Measurements from ENCODE around the gene GLI2. TPM values are rescaled to one million over a fixed set of nuclear protein-coding genes. Genes with fewer than 3 reads are reported as not detected.

The GLI2 gene
- total RNA-seq, 1 experiment from 2014 or later = 3.4 TPM

DNA sequence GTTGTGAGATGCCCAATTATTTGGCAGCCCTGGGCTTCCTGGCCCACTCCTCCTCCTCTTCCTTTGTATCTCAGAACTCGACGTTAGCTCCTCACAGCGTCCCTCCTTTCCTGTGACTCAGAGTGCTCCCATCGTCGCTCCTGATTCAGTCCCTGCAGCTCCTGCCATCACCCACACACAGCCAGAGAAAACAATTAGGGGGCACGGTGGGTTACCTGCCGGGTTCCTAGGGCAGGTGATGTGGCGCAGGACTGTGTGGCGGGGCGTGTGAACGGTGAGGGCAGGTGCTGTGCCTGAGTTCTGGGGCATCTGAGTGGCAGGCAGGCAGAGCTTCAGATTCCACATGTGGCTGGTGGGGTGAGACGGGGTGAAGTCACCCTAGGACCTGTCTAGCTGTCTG, 42.6 kb downstream of the GLI2 start:
- Histone ChIP-seq H4K20me1 (ENCODE audit: insufficient read depth) (no peaks in the 10 kb centered on the region), H3K27me3 (ENCODE audit: insufficient read depth, low read length) (no peaks in the 10 kb centered on the region), H3K4me1 (ENCODE audit: control insufficient read depth in 1 of 2, insufficient read depth in 2 of 2, low read length in 2 of 2) (peaks cover 5 to 20% of the 10 kb centered on the region in 2 experiments), H2AFZ (ENCODE audit: low read depth, low read length, poor library complexity, severe bottlenecking) (no peak overlapping the region), H3K27ac (ENCODE audit: low read depth, low read length) (no peak overlapping the region), H3K9ac (ENCODE audit: low read length) (no peak overlapping the region), H3K4me2 (ENCODE audit: low read length) (no peak overlapping the region), H3K9me2 (ENCODE audit: insufficient read depth) (no peaks in the 10 kb centered on the region), H3K9me3 (ENCODE audit: control insufficient read depth in 1 of 2, insufficient read depth in 1 of 2, low read depth in 1 of 2, low read length in 2 of 2) (no peaks in the 10 kb centered on the region), H3K79me2 (ENCODE audit: insufficient read depth, low read length) (no peaks in the 10 kb centered on the region), H3K4me3 (replicated peaks in 1 of 2; ENCODE audit: low read depth in 1 of 2, low read length in 2 of 2) (no peak overlapping the region), H3K36me3 (ENCODE audit: control insufficient read depth in 1 of 2, insufficient read depth in 2 of 2, low read length in 2 of 2) (no peaks in the 10 kb centered on the region)
- no peak for TF ChIP-seq POLR2A (IDR thresholded peaks at IDR 0.05; ENCODE audit: borderline replicate concordance, extremely low read depth, insufficient read depth, insufficient read length)
- TF ChIP-seq EZH2 (IDR thresholded peaks at IDR 0.05) = no peak
- TF ChIP-seq SP1 (IDR thresholded peaks at IDR 0.05; ENCODE audit: low read depth) = no peak
- TF ChIP-seq RAD21 (IDR thresholded peaks at IDR 0.05; ENCODE audit: low read depth) = no peak
- no peak for TF ChIP-seq YY1 (IDR thresholded peaks at IDR 0.05; ENCODE audit: extremely low read depth, insufficient replicate concordance, low read depth, low read length)
- DNase-seq (ENCODE audit: low read depth, low spot score) (no peak), ATAC-seq (no peak)
- RAD21 ChIA-PET (ENCODE audit: low non-redundant PET in 1 of 2, low total read pairs in 2 of 2, uncharacterized antibody in 2 of 2, unreplicated experiment in 2 of 2) = no interaction called here
- intact Hi-C loops (cut with micrococcal nuclease) = no loop called here
- POLR2A ChIA-PET = no interaction called here
- no TSS peak for BruUV-seq (replicated peaks)
- CTCF ChIA-PET = no interaction called here

- RAD21 ChIA-PET (ENCODE audit: low non-redundant PET in 1 of 2, low total read pairs in 2 of 2, uncharacterized antibody in 2 of 2, unreplicated experiment in 2 of 2) = no interaction called here
- intact Hi-C loops (cut with micrococcal nuclease) = no loop called here
- Histone ChIP-seq H3K79me2 (ENCODE audit: insufficient read depth, low read length) (no peaks in the 10 kb centered on the region), H3K4me1 (ENCODE audit: control insufficient read depth in 1 of 2, insufficient read depth in 2 of 2, low read length in 2 of 2) (peaks cover 10 to 30% of the 10 kb centered on the region in 2 experiments), H3K9ac (ENCODE audit: low read length) (no peak overlapping the region), H3K36me3 (ENCODE audit: control insufficient read depth in 1 of 2, insufficient read depth in 2 of 2, low read length in 2 of 2) (no peaks in the 10 kb centered on the region), H3K27ac (ENCODE audit: low read depth, low read length) (no peak overlapping the region), H3K9me2 (ENCODE audit: insufficient read depth) (no peaks in the 10 kb centered on the region), H4K20me1 (ENCODE audit: insufficient read depth) (no peaks in the 10 kb centered on the region), H2AFZ (ENCODE audit: low read depth, low read length, poor library complexity, severe bottlenecking) (no peak overlapping the region), H3K9me3 (ENCODE audit: control insufficient read depth in 1 of 2, insufficient read depth in 1 of 2, low read depth in 1 of 2, low read length in 2 of 2) (no peaks in the 10 kb centered on the region), H3K27me3 (ENCODE audit: insufficient read depth, low read length) (no peaks in the 10 kb centered on the region), H3K4me3 (replicated peaks in 1 of 2; ENCODE audit: low read depth in 1 of 2, low read length in 2 of 2) (no peak overlapping the region), H3K4me2 (ENCODE audit: low read length) (0 out of 2 replicates have a peak overlapping the region, but pooled peaks have one; percentile 19)
- ATAC-seq (peak; percentile 51), DNase-seq (ENCODE audit: low read depth, low spot score) (no peak)
- POLR2A ChIA-PET = no interaction called here
- no TSS peak for BruUV-seq (replicated peaks)
- TF ChIP-seq ZFX (IDR thresholded peaks at IDR 0.05) (no peak), RAD21 (IDR thresholded peaks at IDR 0.05; ENCODE audit: low read depth) (no peak), SP1 (IDR thresholded peaks at IDR 0.05; ENCODE audit: low read depth) (no peak), MAX (IDR thresholded peaks at IDR 0.05) (no peak), ZNF274 (IDR thresholded peaks at IDR 0.05; ENCODE audit: low read depth, low read length) (no peak), EZH2 (IDR thresholded peaks at IDR 0.05) (no peak), CTCF (IDR thresholded peaks at IDR 0.05 in 2 of 3, conservative IDR thresholded peaks at IDR 0.05 in 1 of 3; ENCODE audit: borderline replicate concordance in 1 of 3, insufficient read depth in 1 of 3, low read depth in 2 of 3, low read length in 2 of 3) (no peak), SIN3A (IDR thresholded peaks at IDR 0.05; ENCODE audit: low read depth) (no peak), JUND (IDR thresholded peaks at IDR 0.05) (no peak), EGR1 (IDR thresholded peaks at IDR 0.05; ENCODE audit: low read depth) (no peak)
- TF ChIP-seq, protein P1, sequence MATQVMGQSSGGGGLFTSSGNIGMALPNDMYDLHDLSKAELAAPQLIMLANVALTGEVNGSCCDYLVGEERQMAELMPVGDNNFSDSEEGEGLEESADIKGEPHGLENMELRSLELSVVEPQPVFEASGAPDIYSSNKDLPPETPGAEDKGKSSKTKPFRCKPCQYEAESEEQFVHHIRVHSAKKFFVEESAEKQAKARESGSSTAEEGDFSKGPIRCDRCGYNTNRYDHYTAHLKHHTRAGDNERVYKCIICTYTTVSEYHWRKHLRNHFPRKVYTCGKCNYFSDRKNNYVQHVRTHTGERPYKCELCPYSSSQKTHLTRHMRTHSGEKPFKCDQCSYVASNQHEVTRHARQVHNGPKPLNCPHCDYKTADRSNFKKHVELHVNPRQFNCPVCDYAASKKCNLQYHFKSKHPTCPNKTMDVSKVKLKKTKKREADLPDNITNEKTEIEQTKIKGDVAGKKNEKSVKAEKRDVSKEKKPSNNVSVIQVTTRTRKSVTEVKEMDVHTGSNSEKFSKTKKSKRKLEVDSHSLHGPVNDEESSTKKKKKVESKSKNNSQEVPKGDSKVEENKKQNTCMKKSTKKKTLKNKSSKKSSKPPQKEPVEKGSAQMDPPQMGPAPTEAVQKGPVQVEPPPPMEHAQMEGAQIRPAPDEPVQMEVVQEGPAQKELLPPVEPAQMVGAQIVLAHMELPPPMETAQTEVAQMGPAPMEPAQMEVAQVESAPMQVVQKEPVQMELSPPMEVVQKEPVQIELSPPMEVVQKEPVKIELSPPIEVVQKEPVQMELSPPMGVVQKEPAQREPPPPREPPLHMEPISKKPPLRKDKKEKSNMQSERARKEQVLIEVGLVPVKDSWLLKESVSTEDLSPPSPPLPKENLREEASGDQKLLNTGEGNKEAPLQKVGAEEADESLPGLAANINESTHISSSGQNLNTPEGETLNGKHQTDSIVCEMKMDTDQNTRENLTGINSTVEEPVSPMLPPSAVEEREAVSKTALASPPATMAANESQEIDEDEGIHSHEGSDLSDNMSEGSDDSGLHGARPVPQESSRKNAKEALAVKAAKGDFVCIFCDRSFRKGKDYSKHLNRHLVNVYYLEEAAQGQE (IDR thresholded peaks at IDR 0.05; ENCODE audit: low read depth) = no peak
- CTCF ChIA-PET = no interaction called here
These were observed 44.2 kb downstream of the GLI2 start for GRCh38 chr2:120779781-120780283.

Measured in HCT116 (cell line).